ENCODE data around the gene ARID1B. TPM values are rescaled to one million over a fixed set of nuclear protein-coding genes. Genes with fewer than 3 reads are reported as not detected.

ARID1B gene
- polyA plus RNA-seq (2012; ENCODE audit: insufficient read length, low read depth): 36.6 TPM

DNA sequence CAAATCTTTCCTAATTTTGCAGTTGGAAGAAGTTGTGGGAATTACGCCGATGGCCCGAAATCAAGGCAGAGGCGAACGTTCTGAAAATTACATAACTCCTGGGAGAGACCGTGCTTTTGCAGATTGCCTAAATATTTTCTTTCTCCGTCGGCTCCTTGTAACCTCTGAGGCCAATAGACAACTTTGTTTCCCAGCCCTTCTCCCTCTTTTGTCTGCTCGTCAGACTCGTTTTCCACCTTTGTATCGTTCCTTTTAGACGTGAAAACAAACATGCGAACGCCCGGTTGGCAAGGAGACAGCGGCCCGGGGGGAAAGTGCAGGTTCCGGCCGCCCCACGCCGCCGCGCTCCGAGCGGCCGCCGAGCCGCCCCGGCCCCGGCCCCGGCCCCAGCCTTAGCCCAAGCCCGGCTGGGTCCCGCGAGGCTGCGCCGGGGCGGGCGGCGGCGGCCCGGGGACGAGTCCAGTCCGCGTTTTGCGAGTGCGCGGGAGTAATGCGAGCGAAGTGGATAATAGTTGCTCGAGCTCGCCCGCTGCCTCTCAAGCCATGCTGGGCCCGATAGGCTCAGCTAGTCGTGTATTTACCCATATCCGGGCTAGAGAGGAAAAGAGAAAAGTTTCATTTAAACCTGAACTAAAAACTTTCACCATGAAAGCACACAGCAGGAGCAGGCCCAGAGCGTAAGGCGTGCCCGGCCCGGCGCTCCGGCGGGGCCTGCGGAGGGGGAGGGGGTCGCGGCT, at the start of gene ARID1B:
TSS of gene ARID1B (plus strand) at position 539 of the 737 bp plus-strand sequence. CDS start 303 bp downstream, outside the sequence.
- TF ChIP-seq, protein P1, sequence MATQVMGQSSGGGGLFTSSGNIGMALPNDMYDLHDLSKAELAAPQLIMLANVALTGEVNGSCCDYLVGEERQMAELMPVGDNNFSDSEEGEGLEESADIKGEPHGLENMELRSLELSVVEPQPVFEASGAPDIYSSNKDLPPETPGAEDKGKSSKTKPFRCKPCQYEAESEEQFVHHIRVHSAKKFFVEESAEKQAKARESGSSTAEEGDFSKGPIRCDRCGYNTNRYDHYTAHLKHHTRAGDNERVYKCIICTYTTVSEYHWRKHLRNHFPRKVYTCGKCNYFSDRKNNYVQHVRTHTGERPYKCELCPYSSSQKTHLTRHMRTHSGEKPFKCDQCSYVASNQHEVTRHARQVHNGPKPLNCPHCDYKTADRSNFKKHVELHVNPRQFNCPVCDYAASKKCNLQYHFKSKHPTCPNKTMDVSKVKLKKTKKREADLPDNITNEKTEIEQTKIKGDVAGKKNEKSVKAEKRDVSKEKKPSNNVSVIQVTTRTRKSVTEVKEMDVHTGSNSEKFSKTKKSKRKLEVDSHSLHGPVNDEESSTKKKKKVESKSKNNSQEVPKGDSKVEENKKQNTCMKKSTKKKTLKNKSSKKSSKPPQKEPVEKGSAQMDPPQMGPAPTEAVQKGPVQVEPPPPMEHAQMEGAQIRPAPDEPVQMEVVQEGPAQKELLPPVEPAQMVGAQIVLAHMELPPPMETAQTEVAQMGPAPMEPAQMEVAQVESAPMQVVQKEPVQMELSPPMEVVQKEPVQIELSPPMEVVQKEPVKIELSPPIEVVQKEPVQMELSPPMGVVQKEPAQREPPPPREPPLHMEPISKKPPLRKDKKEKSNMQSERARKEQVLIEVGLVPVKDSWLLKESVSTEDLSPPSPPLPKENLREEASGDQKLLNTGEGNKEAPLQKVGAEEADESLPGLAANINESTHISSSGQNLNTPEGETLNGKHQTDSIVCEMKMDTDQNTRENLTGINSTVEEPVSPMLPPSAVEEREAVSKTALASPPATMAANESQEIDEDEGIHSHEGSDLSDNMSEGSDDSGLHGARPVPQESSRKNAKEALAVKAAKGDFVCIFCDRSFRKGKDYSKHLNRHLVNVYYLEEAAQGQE (IDR thresholded peaks at IDR 0.05; ENCODE audit: insufficient read depth in 1 of 2, low read depth in 2 of 2, low read length in 2 of 2): no peak
- TF ChIP-seq TAF1 (IDR thresholded peaks at IDR 0.05; ENCODE audit: borderline replicate concordance, insufficient read depth, low read length): peak; percentile 70; the same call in 1 of the 2 replicates

DNA sequence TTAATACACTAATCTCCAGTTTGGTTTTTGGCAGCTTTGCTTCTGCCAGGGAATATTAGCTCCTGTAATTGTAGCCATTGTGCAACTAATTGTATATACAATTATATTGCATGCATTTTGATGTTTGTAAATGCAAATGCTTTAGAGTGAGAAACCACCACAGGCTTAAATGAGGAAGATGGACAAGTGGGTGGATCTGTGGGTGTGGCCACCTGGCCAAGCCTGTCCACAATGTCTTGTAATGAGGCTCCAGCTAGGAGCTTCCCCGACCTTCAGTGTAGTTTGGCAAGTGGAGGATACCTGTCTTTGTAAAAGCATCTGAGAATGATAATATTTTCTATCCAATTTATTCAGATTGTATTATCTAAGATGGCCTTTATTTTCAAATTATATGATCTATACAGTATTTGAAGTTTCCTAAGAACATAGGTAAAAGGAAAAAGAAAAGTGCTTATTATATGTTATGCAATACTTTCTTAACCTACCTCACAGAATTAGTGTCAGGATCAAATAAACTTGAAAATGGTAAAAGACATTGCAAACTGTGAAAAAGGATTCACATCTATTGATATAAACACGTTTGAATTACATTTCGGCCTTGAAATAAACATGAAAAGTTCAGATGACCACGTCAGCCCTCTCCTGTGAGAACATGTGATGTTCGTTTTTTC, 49.3 kb upstream of the ARID1B start:
- TF ChIP-seq FOXP2 (optimal IDR thresholded peaks at IDR 0.05; ENCODE audit: borderline replicate concordance, extremely low read depth, extremely low read length, insufficient read depth) (no peak), POLR2AphosphoS5 (IDR thresholded peaks at IDR 0.05; ENCODE audit: low read depth, low read length) (no peak), SIN3A (IDR thresholded peaks at IDR 0.05; ENCODE audit: borderline replicate concordance, insufficient read depth, low read length) (no peak), TAF1 (IDR thresholded peaks at IDR 0.05; ENCODE audit: borderline replicate concordance, insufficient read depth, low read length) (no peak)
- TF ChIP-seq, protein P1 (IDR thresholded peaks at IDR 0.05; ENCODE audit: insufficient read depth in 1 of 2, low read depth in 2 of 2, low read length in 2 of 2): no peak

DNA sequence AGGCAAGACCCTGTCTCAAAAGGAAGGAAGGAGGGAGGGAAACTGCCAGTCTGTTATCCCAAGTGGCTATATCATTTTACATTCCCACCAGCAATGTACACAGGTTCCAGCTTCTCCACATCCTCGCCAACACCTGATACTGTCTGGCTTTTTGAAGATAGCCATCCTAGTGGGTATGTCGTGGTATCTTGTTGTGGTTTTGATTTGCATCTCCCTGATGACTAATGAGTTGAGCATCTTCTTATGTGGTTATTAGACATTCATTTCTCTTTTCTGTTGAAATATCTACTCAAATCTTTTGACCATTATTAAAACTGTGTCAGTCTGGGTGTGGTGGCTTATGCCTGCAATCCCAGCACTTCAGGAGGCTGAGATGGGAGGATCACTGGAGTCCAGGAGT, 47.9 kb upstream of the ARID1B start:
- no peak for TF ChIP-seq POLR2AphosphoS5 (IDR thresholded peaks at IDR 0.05; ENCODE audit: low read depth, low read length)
- no peak for TF ChIP-seq TAF1 (IDR thresholded peaks at IDR 0.05; ENCODE audit: borderline replicate concordance, insufficient read depth, low read length)
- no peak for TF ChIP-seq FOXP2 (optimal IDR thresholded peaks at IDR 0.05; ENCODE audit: borderline replicate concordance, extremely low read depth, extremely low read length, insufficient read depth)
- TF ChIP-seq SIN3A (IDR thresholded peaks at IDR 0.05; ENCODE audit: borderline replicate concordance, insufficient read depth, low read length): no peak
- TF ChIP-seq, protein P1 (IDR thresholded peaks at IDR 0.05; ENCODE audit: insufficient read depth in 1 of 2, low read depth in 2 of 2, low read length in 2 of 2): no peak

- TF ChIP-seq POLR2AphosphoS5 (IDR thresholded peaks at IDR 0.05; ENCODE audit: low read depth, low read length): no peak
- TF ChIP-seq SIN3A (IDR thresholded peaks at IDR 0.05; ENCODE audit: borderline replicate concordance, insufficient read depth, low read length): no peak
These were observed 45.8 kb upstream of the ARID1B start for GRCh38 chr6:156731396-156731795.

DNA sequence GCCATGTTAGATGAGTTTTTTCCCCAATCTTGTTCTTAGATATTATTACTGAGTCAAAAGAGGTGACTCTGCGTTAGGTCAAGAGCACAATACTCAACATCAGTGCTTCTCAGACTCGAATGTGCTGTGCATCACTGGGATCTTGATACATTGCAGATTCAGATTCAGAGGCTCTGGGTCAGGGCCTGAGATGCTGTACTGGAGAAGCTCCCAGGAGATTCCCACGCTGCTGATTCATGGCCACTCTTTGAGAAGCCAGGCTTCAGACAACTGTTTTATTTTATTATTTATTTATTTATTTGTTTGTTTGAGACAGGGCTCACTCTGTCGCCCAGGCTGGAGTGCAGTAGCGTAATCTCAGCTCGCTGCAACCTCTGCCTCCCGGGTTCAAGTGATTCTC, 41.4 kb upstream of the ARID1B start:
- no peak for TF ChIP-seq TAF1 (IDR thresholded peaks at IDR 0.05; ENCODE audit: borderline replicate concordance, insufficient read depth, low read length)
- no peak for TF ChIP-seq POLR2AphosphoS5 (IDR thresholded peaks at IDR 0.05; ENCODE audit: low read depth, low read length)
- TF ChIP-seq FOXP2 (optimal IDR thresholded peaks at IDR 0.05; ENCODE audit: borderline replicate concordance, extremely low read depth, extremely low read length, insufficient read depth): no peak
- no peak for TF ChIP-seq SIN3A (IDR thresholded peaks at IDR 0.05; ENCODE audit: borderline replicate concordance, insufficient read depth, low read length)
- TF ChIP-seq, protein P1 (IDR thresholded peaks at IDR 0.05; ENCODE audit: insufficient read depth in 1 of 2, low read depth in 2 of 2, low read length in 2 of 2): no peak
